Cerebellar cortex (tissue), 1 donor: ENCODE data around the gene ELOA.
A peak's percentile ranks its signal among the peaks of the same experiment; 100 is the strongest.
"Not testable (repeated sequence)": the region's sequence is repeated elsewhere in the genome, so short reads cannot be mapped to it uniquely, and the experiment has no call there.

Source experiments
- DNase-seq: peaks from one replicate; pipeline ENCODE4 v3.0.0-alpha.2; 2015; ENCODE audit warnings: low spot score

ELOA gene

GRCh38 chr1:23801338-23801748, 58.1 kb downstream of the ELOA start:
- no peak for DNase-seq

- no peak for DNase-seq
These were observed 58.6 kb downstream of the ELOA start for GRCh38 chr1:23801876-23802275.

- not testable (repeated sequence) for DNase-seq
These were observed 59.6 kb downstream of the ELOA start for GRCh38 chr1:23802809-23803342.

GRCh38 chr1:23803674-23804073, 60.4 kb downstream of the ELOA start:
- no peak for DNase-seq

- no peak for DNase-seq
These were observed 61.0 kb downstream of the ELOA start for GRCh38 chr1:23804183-23804835.

- no peak for DNase-seq
These were observed 61.8 kb downstream of the ELOA start for GRCh38 chr1:23805025-23805424.

- DNase-seq, result no peak
These were observed 63.0 kb downstream of the ELOA start for GRCh38 chr1:23806280-23806679.

- DNase-seq, result no peak
These were observed 64.2 kb downstream of the ELOA start for GRCh38 chr1:23807453-23807852.

GRCh38 chr1:23809751-23810171, 66.5 kb downstream of the ELOA start:
- DNase-seq, result peak; percentile 60

- peak; percentile 38 for DNase-seq
These were observed 67.7 kb downstream of the ELOA start for GRCh38 chr1:23810818-23811540.
